H9 (cell line): Measurements from ENCODE around the gene LTBP4. TPM values are rescaled to one million over a fixed set of nuclear protein-coding genes. Genes with fewer than 3 reads are reported as not detected.

Source experiments
- DNase-seq: peaks from one replicate; pipeline ENCODE4 v3.0.0-alpha.2; 2017
- H2AFZ ChIP-seq: one replicate; pipeline ENCODE4 v1.6.1; 2013; ENCODE audit warnings: mild to moderate bottlenecking, low read length, control low read depth, moderate library complexity
- H2AK5ac ChIP-seq: 2 replicates; pipeline ENCODE4 v1.6.1; 2013; ENCODE audit warnings: low read length, control low read depth, mixed read lengths; ENCODE audit not compliant: insufficient read length
- H2BK120ac ChIP-seq: one replicate; pipeline ENCODE4 v1.6.1; 2013; ENCODE audit warnings: low read depth, mild to moderate bottlenecking, low read length, control low read depth, inconsistent platforms; ENCODE audit not compliant: poor library complexity, severe bottlenecking
- H2BK12ac ChIP-seq: 2 replicates; pipeline ENCODE4 v1.6.1; 2013; ENCODE audit warnings: low read length, control low read depth, mixed read lengths, low read depth; ENCODE audit not compliant: insufficient read length
- H2BK15ac ChIP-seq: 2 replicates; pipeline ENCODE4 v1.6.1; 2013; ENCODE audit warnings: low read depth, low read length, control low read depth
- H2BK20ac ChIP-seq: one replicate; pipeline ENCODE4 v1.6.1; 2013; ENCODE audit warnings: low read depth, mild to moderate bottlenecking, low read length, control low read depth, inconsistent platforms; ENCODE audit not compliant: poor library complexity, severe bottlenecking
- H2BK5ac ChIP-seq: 2 replicates; pipeline ENCODE4 v1.6.1; 2013; ENCODE audit warnings: low read length, control low read depth, mixed read lengths; ENCODE audit not compliant: insufficient read length
- H3K14ac ChIP-seq: 2 replicates; pipeline ENCODE4 v1.6.1; 2013; ENCODE audit warnings: low read length, control low read depth; ENCODE audit not compliant: insufficient read depth
- H3K18ac ChIP-seq: 2 replicates; pipeline ENCODE4 v1.6.1; 2013; ENCODE audit warnings: low read depth, mild to moderate bottlenecking, mixed read lengths, low read length, control low read depth; ENCODE audit not compliant: insufficient read length
- H3K23ac ChIP-seq: 2 replicates; pipeline ENCODE4 v1.6.1; 2013; ENCODE audit warnings: low read length, control low read depth, mixed read lengths, low read depth; ENCODE audit not compliant: insufficient read length
- H3K23me2 ChIP-seq: 2 replicates; pipeline ENCODE4 v1.6.1; 2013; ENCODE audit warnings: low read depth, mild to moderate bottlenecking, mixed read lengths, low read length, control low read depth; ENCODE audit not compliant: insufficient read length, poor library complexity, severe bottlenecking
- H3K27ac ChIP-seq: 2 replicates; pipeline ENCODE4 v1.5.1; 2013; ENCODE audit warnings: low read length, control low read depth, mixed read lengths, low read depth; ENCODE audit not compliant: insufficient read length
- H3K27me3 ChIP-seq: 2 replicates; pipeline ENCODE4 v1.6.1; 2013; ENCODE audit warnings: low read length, control low read depth, inconsistent platforms; ENCODE audit not compliant: insufficient read depth
- H3K4ac ChIP-seq: 2 replicates; pipeline ENCODE4 v1.6.1; 2013; ENCODE audit warnings: low read depth, mild to moderate bottlenecking, control low read depth, inconsistent platforms, low read length, moderate library complexity
- H3K4me1 ChIP-seq: 2 replicates; pipeline ENCODE4 v1.6.1; 2013; ENCODE audit warnings: low read length, control low read depth, inconsistent platforms; ENCODE audit not compliant: insufficient read depth
- H3K4me2 ChIP-seq: 2 replicates; pipeline ENCODE4 v1.6.1; 2013; ENCODE audit warnings: low read length, control low read depth, mixed read lengths; ENCODE audit not compliant: insufficient read length, insufficient read depth
- H3K56ac ChIP-seq: 2 replicates; pipeline ENCODE4 v1.6.1; 2013; ENCODE audit warnings: low read depth, mild to moderate bottlenecking, mixed read lengths, low read length, control low read depth; ENCODE audit not compliant: insufficient read length
- H3K79me1 ChIP-seq: 2 replicates; pipeline ENCODE4 v1.6.1; 2013; ENCODE audit warnings: low read depth, mild to moderate bottlenecking, moderate library complexity, low read length, control low read depth, inconsistent platforms; ENCODE audit not compliant: insufficient read depth, poor library complexity, severe bottlenecking
- H3K79me2 ChIP-seq: 2 replicates; pipeline ENCODE4 v1.6.1; 2013; ENCODE audit warnings: low read length, control low read depth, inconsistent platforms; ENCODE audit not compliant: insufficient read depth
- H3K9ac ChIP-seq: 2 replicates; pipeline ENCODE4 v1.6.1; 2013; ENCODE audit warnings: low read length, control low read depth, mixed read lengths; ENCODE audit not compliant: insufficient read length; ENCODE audit errors: extremely low read depth
- H3K9me3 ChIP-seq: one replicate; pipeline ENCODE4 v1.6.1; 2013; ENCODE audit warnings: low read depth, low read length, inconsistent platforms; ENCODE audit not compliant: control insufficient read depth
- H3T11ph ChIP-seq: one replicate; pipeline ENCODE4 v1.6.1; 2013; ENCODE audit warnings: mild to moderate bottlenecking, low read length, control low read depth, inconsistent platforms
- H4K20me1 ChIP-seq: one replicate; pipeline ENCODE4 v1.6.1; 2013; ENCODE audit not compliant: control insufficient read depth, insufficient read length, insufficient read depth
- H4K5ac ChIP-seq: 2 replicates; pipeline ENCODE4 v1.6.1; 2013; ENCODE audit warnings: low read depth, mild to moderate bottlenecking, mixed read lengths, low read length, control low read depth; ENCODE audit not compliant: insufficient read length
- H4K8ac ChIP-seq: replicated peaks from 2 replicates; pipeline ENCODE4 v1.6.1; 2013; ENCODE audit warnings: low read length, control low read depth, mixed read lengths, low read depth; ENCODE audit not compliant: insufficient read length
- H4K91ac ChIP-seq: 2 replicates; pipeline ENCODE4 v1.6.1; 2013; ENCODE audit warnings: low read depth, mild to moderate bottlenecking, moderate library complexity, mixed read lengths, low read length, control low read depth; ENCODE audit not compliant: insufficient read length
- H3K27ac Mint-ChIP-seq, 3 experiments: 2 replicates in 2 of 3; 3 replicates in 1 of 3; pipeline ENCODE4 v1.8.0; 2020 to 2021; ENCODE audit warnings: mixed read lengths in 3 of 3, mild to moderate bottlenecking in 1 of 3, moderate library complexity in 1 of 3
- H3K27me3 Mint-ChIP-seq: 2 replicates; pipeline ENCODE4 v1.8.0; 2021; ENCODE audit warnings: low read depth, mild to moderate bottlenecking, moderate library complexity, mixed read lengths
- H3K36me3 Mint-ChIP-seq, 3 experiments: 2 replicates in 2 of 3; 3 replicates in 1 of 3; pipeline ENCODE4 v1.8.0; 2020 to 2021; ENCODE audit warnings: low read depth in 3 of 3, mixed read lengths in 3 of 3; ENCODE audit not compliant: insufficient read depth in 1 of 3
- H3K4me1 Mint-ChIP-seq, 2 experiments: 2 replicates each; pipeline ENCODE4 v1.8.0; 2020; ENCODE audit warnings: mixed read lengths in 2 of 2
- H3K4me3 Mint-ChIP-seq, 2 experiments: 2 replicates in 1 of 2; 3 replicates in 1 of 2; pipeline ENCODE4 v1.8.0; 2020 to 2021; ENCODE audit warnings: mild to moderate bottlenecking in 2 of 2, mixed read lengths in 2 of 2, moderate library complexity in 1 of 2
- H3K9me3 Mint-ChIP-seq, 2 experiments: 2 replicates in 1 of 2; 3 replicates in 1 of 2; pipeline ENCODE4 v1.8.0; 2020; ENCODE audit warnings: mild to moderate bottlenecking in 2 of 2, mixed read lengths in 2 of 2, moderate library complexity in 1 of 2
- CTCF ChIP-seq: fragments of 200-600 bp; sonication (generic); conservative IDR thresholded peaks from 3 replicates; pipeline ENCODE4 v1.8.0; 2021; ENCODE audit warnings: antibody characterized with exemption, mild to moderate bottlenecking
- WGBS: extraction: QIAGEN DNeasy Blood & Tissue Kit; methylation state at CpG from one replicate; pipeline ENCODE4 v1.1.7; 2013; ENCODE audit warnings: missing lambda C conversion rate, low lambda C conversion rate, mixed read lengths; ENCODE audit not compliant: insufficient read length; ENCODE audit errors: extremely low coverage; 5-methylcytosine and 5-hydroxymethylcytosine counted together
- total RNA-seq: library from RNA; stranded (reverse); gene quantifications from 2 replicates; pipeline ENCODE4 v1.2.1, GENCODE V29; 2021

LTBP4 gene
- total RNA-seq, 1 experiment from 2014 or later, result 129 TPM

GRCh38 chr19:40552848-40553247, 48.3 kb upstream of the LTBP4 start:
- no peak overlapping the region for H2AK5ac ChIP-seq
- H3K4me1 ChIP-seq, result no peaks in the 10 kb centered on the region
- H3K23ac ChIP-seq, result no peak overlapping the region
- no CpG with 5 or more reads among the region's 3 CpGs for WGBS
- no peak overlapping the region for H3K4ac ChIP-seq
- H3K79me2 ChIP-seq, result no peaks in the 10 kb centered on the region
- no peaks in the 10 kb centered on the region for H3K79me1 ChIP-seq
- H3K9me3 ChIP-seq, result no peaks in the 10 kb centered on the region
- Mint-ChIP-seq H3K4me1 (peaks cover 10 to 32% of the 10 kb centered on the region in 2 experiments), H3K27me3 (peaks cover 79% of the 10 kb centered on the region), H3K4me3 (no peak overlapping the region), H3K27ac (no peak overlapping the region), H3K9me3 (no peaks in the 10 kb centered on the region), H3K36me3 (no peaks in the 10 kb centered on the region; a peak in 1 of 7 replicates)
- no peak overlapping the region for H2BK120ac ChIP-seq
- no peak overlapping the region for H2BK12ac ChIP-seq
- H2BK15ac ChIP-seq, result no peak overlapping the region
- no peak overlapping the region for H3K4me2 ChIP-seq
- H3K9ac ChIP-seq, result no peak overlapping the region
- H3K14ac ChIP-seq, result no peak overlapping the region
- H3T11ph ChIP-seq, result no peak overlapping the region
- no peak overlapping the region for H3K18ac ChIP-seq
- H4K91ac ChIP-seq, result no peak overlapping the region
- no peak overlapping the region for H4K5ac ChIP-seq
- no peak overlapping the region for H2BK20ac ChIP-seq
- no peak overlapping the region for H2BK5ac ChIP-seq
- H4K8ac ChIP-seq, result no peak overlapping the region
- no peak for DNase-seq
- H2AFZ ChIP-seq, result no peak overlapping the region
- H3K56ac ChIP-seq, result no peak overlapping the region
- H3K27ac ChIP-seq, result no peak overlapping the region
- peaks cover 4% of the 10 kb centered on the region; the same call in 1 of the 2 replicates for H3K27me3 ChIP-seq
- TF ChIP-seq CTCF, result no peak
- peaks cover 5% of the 10 kb centered on the region for H3K23me2 ChIP-seq
- no peaks in the 10 kb centered on the region for H4K20me1 ChIP-seq
